ENCODE measurements around the gene PMEPA1.

PMEPA1 gene

GRCh38 chr20:57665589-57665971, 44.2 kb downstream of the PMEPA1 start:
- TF ChIP-seq GATA1 (IDR thresholded peaks at IDR 0.05; ENCODE audit: low read depth, low read length) (no peak), POLR2A (IDR thresholded peaks at IDR 0.05; ENCODE audit: low read length) (no peak)
- DNase-seq, result no peak

DNA sequence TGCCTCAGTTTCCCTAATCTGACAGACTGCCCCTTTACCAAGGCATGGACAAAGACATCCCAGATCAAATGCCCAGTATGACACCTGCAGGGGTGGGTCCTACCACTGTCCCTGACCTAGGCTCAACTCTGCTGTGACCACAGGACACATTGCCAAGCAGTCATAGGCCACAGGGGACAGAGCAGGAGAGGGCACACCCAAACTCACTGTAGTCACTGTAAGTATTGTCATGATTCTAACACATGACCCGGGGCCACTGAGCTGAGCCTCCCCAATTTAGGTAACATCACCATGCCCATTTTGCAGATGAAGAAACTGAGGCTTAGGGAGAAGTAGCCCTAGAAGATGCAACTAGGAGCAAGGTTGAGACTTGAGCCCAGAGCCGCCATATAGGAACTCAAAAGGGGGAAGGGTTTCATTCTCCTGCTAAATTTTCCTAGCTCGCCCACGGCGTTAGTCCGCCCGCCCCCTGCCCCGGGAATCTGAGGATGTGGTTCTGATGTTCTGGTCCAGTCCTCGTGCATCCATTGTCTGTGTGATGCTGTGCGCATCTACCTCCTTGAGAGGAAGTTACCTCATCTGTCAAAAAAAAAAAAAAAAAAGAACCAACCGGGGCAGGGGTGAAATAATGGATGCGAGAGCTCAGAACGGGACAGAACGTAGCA, 44.8 kb downstream of the PMEPA1 start:
- DNase-seq, result no peak
- TF ChIP-seq POLR2A (IDR thresholded peaks at IDR 0.05; ENCODE audit: low read length), result no peak
- no peak for TF ChIP-seq GATA1 (IDR thresholded peaks at IDR 0.05; ENCODE audit: low read depth, low read length)

- DNase-seq, result no peak
- TF ChIP-seq GATA1 (IDR thresholded peaks at IDR 0.05; ENCODE audit: low read depth, low read length) (no peak), POLR2A (IDR thresholded peaks at IDR 0.05; ENCODE audit: low read length) (no peak)
These were observed 45.3 kb downstream of the PMEPA1 start for GRCh38 chr20:57664476-57664875.

DNA sequence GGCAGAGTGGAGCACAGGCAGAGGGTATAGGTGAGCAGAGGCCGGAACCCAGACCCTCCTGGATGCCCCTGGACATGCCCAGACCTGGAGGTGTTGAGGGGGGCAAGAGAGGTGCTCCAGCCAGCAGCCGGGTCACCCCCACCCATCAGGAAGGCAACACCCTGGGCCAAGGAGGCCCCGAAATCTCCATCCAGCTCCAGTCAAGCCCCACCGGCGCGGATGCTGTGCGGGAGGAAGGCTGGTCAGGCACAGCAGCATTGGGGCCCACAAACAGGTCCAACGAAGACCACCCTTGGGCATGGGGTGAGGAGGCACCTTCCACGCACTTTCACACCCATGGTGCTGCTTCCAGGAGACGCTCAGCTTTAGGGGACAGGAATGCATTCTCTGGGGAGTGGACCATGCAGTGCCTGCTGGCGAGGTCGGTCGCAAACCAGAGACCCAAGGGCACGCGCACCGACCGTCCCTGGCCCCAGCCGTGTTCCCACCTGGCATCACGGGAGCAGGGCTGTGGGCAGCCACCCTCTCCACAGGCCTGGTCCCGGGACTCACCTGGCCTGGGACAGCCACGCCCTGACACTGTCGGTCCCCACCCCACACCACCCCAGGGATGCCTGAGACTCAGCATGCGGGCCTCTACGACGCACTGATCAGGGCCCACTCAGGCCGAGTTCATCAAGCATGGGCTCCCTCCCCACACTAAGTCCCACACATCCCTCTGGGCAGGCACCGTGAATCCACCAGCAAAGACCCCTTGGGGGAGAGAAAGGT, 45.9 kb downstream of the PMEPA1 start:
- DNase-seq, result no peak
- TF ChIP-seq POLR2A (IDR thresholded peaks at IDR 0.05; ENCODE audit: low read length) (no peak), GATA1 (IDR thresholded peaks at IDR 0.05; ENCODE audit: low read depth, low read length) (no peak)

DNA sequence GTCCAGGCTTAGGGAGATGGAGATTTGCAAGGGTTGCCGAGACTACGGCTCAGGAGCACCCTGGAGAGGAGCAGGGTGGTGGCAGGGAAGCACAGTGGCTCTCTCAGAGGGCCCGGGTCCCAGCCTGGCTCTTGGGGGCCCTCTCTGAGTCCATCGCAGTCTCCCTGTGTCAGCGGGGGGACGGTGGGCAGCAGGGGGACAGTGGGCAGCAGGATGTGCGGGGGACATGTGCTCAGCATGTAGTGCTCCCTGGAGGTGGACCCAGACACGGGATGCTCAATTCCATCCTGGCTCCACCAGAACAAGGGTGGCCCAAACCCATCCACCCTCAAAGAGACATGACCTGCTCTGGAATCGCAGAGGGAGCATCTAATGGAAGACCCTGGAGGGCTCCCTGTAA, 46.6 kb downstream of the PMEPA1 start:
- no peak for TF ChIP-seq GATA1 (IDR thresholded peaks at IDR 0.05; ENCODE audit: low read depth, low read length)
- no peak for TF ChIP-seq POLR2A (IDR thresholded peaks at IDR 0.05; ENCODE audit: low read length)
- DNase-seq, result no peak

DNA sequence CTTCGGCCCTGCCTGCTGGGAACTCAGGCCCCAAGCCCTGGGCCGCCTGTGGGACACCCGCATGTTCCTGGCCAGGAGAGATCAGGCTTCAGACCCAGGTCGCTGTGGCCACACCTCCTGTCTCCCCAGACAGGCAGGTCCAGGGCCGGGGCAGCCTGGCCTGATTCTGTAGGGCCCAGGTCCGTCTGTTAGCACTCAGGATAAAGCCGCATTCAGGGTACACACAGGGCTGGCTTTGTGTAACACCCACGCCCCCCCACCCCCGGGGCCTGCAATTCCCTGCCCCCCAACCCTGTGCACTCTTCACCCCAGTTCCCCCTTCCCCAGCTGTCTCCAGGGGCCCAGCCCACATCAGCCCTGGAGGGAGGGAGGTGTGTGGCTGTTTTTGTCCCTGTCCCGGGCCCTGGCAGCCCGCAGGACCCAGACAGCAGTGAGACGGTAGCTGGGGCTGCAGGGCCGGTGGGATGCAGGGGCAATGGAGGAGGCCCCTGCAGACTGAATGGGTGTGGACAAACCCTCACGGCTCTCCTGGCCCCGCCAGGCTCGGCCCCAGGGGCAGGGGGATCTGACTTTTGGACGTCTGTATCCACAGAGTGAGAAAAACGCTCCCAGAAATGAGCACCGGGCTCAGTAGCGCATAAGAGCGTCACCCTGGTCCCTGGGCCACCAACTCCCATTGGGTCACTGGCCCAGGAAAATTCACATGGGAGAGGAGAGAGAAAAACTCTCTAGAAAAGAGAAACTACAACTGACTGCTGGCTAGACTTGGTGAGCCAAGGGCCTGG, 47.2 kb downstream of the PMEPA1 start:
- DNase-seq, result no peak

DNA sequence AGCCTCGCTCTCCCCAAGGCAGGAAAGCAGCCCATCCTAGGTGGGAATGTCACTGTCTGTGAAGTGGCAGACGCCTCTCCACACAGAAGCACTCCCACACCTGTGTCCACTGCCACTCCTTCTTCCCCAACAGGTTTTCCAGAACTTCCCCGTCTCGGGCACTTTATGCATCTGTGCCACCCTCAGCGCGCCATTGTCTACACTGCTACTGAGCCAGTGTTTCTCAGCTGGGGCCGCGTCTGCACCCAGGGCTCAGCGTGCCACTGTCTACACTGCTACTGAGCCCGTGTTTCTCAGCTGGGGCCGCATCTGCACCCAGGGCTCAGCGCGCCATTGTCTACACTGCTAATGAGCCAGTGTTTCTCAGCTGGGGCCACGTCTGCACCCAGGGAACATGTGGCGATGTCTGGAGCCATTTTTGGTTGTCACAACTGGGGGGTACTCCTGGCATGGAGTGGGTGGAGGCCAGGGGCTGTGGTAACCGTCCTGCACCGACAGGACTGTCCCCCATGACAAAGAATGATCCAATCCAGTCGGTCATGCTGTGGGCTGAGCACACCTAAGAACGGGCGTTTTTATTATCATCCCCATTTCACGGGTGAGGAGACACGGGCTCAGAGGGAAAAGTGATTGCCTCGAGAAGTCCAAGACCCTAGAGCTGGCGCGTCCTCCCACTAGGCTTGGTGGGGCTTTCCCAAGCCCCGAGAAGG, 47.9 kb downstream of the PMEPA1 start:
- DNase-seq, result no peak
- TF ChIP-seq POLR2A (IDR thresholded peaks at IDR 0.05; ENCODE audit: low read length) (no peak), GATA1 (IDR thresholded peaks at IDR 0.05; ENCODE audit: low read depth, low read length) (no peak)

More for the DNA sequence above, 47.2 kb downstream of the PMEPA1 start:
- TF ChIP-seq GATA1 (IDR thresholded peaks at IDR 0.05; ENCODE audit: low read depth, low read length), result no peak
- TF ChIP-seq POLR2A (IDR thresholded peaks at IDR 0.05; ENCODE audit: low read length), result no peak

- DNase-seq, result no peak
- TF ChIP-seq GATA1 (IDR thresholded peaks at IDR 0.05; ENCODE audit: low read depth, low read length) (no peak), POLR2A (IDR thresholded peaks at IDR 0.05; ENCODE audit: low read length) (no peak)
These were observed 48.7 kb downstream of the PMEPA1 start for GRCh38 chr20:57660922-57661745.

GRCh38 chr20:57660181-57660921, 49.5 kb downstream of the PMEPA1 start:
- TF ChIP-seq GATA1 (IDR thresholded peaks at IDR 0.05; ENCODE audit: low read depth, low read length), result no peak
- no peak for TF ChIP-seq POLR2A (IDR thresholded peaks at IDR 0.05; ENCODE audit: low read length)
- DNase-seq, result no peak

DNA sequence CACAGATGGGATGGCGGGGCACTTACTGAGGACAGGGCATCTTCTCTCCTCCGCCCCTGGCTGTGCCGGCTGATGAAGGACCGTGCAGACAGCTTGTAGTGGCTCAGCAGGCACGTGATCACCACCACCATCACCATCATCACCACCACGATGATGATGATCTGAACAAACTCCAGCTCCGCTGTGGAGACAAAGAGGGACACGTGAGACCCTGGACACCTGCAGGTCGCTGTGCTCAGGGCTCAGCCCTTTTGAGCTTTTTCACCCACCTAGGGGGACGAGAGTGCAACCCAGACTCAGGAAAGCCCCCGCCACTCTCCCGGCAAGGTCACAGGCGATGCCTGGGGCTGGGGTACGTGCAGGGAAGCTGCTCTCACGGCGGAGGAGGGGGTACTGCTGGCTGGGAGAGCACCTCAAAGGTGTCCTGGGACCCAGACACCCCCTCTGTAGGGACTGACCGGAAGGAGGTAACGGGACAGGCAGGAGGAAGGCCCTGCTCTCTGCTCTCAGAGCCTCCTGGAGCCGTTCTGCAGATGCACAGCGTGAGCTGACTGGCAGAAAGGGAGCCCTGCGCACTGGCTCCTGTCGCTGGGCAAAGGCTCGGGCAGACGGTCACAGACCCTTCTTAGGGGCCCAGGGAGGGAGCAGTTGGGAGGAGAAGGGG, 50.2 kb downstream of the PMEPA1 start:
- TF ChIP-seq POLR2A (IDR thresholded peaks at IDR 0.05; ENCODE audit: low read length), result no peak
- no peak for TF ChIP-seq GATA1 (IDR thresholded peaks at IDR 0.05; ENCODE audit: low read depth, low read length)
- DNase-seq, result no peak

DNA sequence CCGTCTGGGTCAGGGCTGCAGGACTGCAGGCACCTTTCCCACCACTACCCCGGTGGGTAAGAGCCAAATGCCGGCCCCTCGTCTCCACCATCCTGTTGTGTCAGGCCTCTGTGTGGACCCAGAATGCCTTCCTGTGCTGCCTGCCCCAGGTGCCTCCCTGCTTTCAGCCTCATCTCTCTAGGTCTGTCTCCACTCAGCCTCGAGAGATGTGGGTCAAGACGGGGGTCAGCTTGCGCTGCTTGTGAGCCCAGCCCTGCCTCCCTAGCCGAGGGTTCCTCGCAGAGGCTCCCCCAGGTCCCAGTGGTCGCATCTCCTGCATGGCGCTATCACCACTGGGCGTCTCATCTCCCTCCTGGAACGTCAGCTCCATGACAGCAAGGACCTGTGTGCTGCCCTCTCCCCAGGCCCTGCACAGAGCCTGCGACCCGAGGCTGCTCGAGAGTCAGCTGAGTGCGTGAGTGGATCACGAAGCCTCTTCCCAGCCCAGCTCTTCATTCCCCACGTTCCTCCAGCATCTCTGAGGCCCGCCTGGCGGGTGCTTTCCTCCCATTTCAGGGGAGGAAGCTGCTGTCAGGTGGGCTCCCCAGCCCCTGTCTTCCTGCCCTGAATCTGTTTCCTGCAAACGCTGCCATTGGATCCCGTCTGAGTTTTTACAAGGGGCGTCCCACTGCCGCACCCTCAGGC, 50.8 kb downstream of the PMEPA1 start:
- no peak for TF ChIP-seq GATA1 (IDR thresholded peaks at IDR 0.05; ENCODE audit: low read depth, low read length)
- no peak for TF ChIP-seq POLR2A (IDR thresholded peaks at IDR 0.05; ENCODE audit: low read length)
- no peak for DNase-seq

Data from erythroblast (primary cell).